BJ (cell line): ENCODE measurements around the gene STPG4. TPM values are rescaled to one million over a fixed set of nuclear protein-coding genes. Genes with fewer than 3 reads are reported as not detected.

Source experiments
- CTCF ChIA-PET: fragments of 350-600 bp; formaldehyde crosslinking; extraction: SDS; loops from one replicate; lab custom pipeline; 2021; ENCODE audit warnings: antibody characterized with exemption, inconsistent platforms; lab: Yijun Ruan, JAX
- POLR2A ChIA-PET: fragments of 300-600 bp; sonication (Branson Sonifier 250); formaldehyde crosslinking; extraction: SDS; loops from one replicate; lab custom pipeline; 2021; ENCODE audit warnings: antibody characterized with exemption; lab: Charles Lee
- DNase-seq: peaks from one replicate; pipeline ENCODE4 v3.0.0-alpha.2; 2011; ENCODE audit warnings: low read depth
- H3K27me3 ChIP-seq: 2 replicates; pipeline ENCODE4 v1.6.0; 2011; ENCODE audit warnings: low read length; ENCODE audit not compliant: control insufficient read depth, insufficient read depth
- H3K36me3 ChIP-seq: 2 replicates; pipeline ENCODE4 v1.5.1; 2011; ENCODE audit warnings: low read length; ENCODE audit not compliant: control insufficient read depth, insufficient read depth
- H3K4me3 ChIP-seq: 2 replicates; pipeline ENCODE4 v1.5.1; 2011; ENCODE audit warnings: low read depth, mild to moderate bottlenecking, control low read depth, low read length
- polyA plus RNA-seq: library from polyadenylated mRNA; depleted of rRNA; stranded (reverse); fragments of >200 nt; gene quantifications from 2 replicates; pipeline ENCODE4 v1.2.3, GENCODE V29; 2011
- TF ChIP-seq, protein P1 (sequence below): IDR thresholded peaks from 2 replicates; pipeline ENCODE4 v1.5.1; 2011; ENCODE audit warnings: low read depth, mild to moderate bottlenecking, control low read depth, inconsistent platforms, low read length, moderate library complexity; ENCODE audit not compliant: insufficient read depth

Gene STPG4
- polyA plus RNA-seq, 1 experiment, result 0.06 TPM

DNA sequence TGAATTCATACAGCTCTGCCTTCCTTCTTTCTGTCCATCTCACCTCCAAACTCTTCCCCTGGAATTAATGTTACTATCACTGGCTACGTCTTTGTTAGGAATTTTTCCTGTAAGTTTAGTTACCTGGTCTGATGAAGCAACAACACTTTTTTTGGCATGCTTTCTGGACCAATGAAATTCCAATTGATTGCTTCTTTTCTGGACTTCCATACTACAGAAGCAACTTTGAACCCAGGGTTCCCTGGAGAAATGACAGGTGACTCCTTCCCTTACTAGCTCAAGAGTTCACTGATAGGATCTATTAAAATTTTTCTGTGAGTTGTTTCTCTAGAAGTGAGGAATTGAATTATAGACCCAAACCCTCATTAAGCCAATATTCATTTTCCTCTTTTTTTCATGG lies 41.4 kb upstream of the STPG4 start:
- Histone ChIP-seq H3K4me3 (no peak overlapping the region), H3K36me3 (no peaks in the 10 kb centered on the region), H3K27me3 (no peaks in the 10 kb centered on the region)
- TF ChIP-seq, protein P1, sequence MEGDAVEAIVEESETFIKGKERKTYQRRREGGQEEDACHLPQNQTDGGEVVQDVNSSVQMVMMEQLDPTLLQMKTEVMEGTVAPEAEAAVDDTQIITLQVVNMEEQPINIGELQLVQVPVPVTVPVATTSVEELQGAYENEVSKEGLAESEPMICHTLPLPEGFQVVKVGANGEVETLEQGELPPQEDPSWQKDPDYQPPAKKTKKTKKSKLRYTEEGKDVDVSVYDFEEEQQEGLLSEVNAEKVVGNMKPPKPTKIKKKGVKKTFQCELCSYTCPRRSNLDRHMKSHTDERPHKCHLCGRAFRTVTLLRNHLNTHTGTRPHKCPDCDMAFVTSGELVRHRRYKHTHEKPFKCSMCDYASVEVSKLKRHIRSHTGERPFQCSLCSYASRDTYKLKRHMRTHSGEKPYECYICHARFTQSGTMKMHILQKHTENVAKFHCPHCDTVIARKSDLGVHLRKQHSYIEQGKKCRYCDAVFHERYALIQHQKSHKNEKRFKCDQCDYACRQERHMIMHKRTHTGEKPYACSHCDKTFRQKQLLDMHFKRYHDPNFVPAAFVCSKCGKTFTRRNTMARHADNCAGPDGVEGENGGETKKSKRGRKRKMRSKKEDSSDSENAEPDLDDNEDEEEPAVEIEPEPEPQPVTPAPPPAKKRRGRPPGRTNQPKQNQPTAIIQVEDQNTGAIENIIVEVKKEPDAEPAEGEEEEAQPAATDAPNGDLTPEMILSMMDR, result no peak
- DNase-seq, result no peak
- POLR2A ChIA-PET, result no interaction called here
- CTCF ChIA-PET, result interaction anchor here (1.0 to 2.0 kb wide), 3 partner anchors 75 to 122 kb away, joined by 4 to 7 read pairs (median 5); no protein-coding TSS in a partner anchor

DNA sequence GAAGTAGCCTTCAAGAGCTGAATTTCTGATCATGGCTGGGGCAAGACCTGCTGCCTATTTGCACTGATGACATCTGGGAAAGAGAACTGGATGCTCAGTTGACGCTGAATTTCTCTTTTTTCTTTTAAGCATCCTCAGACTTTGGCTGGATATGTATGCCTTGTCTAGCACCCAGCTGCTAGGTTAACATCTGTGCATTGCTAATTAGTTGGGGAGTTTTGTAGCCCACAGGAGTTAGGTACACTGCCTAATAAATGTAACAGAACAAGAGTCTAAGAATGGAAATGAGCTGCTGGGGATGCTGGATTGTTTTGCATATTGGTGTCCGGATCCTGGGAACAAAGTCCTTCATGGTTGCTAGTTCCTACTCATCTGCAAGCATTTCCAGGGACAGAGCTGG lies 40.9 kb upstream of the STPG4 start:
- CTCF ChIA-PET, result interaction anchor here (0.6 to 2.0 kb wide), 3 partner anchors 27 to 122 kb away, joined by 4 to 7 read pairs (median 7); no protein-coding TSS in a partner anchor
- H3K4me3 ChIP-seq, result no peak overlapping the region
- TF ChIP-seq, protein P1, result no peak
- H3K27me3 ChIP-seq, result no peaks in the 10 kb centered on the region
- H3K36me3 ChIP-seq, result no peaks in the 10 kb centered on the region
- POLR2A ChIA-PET, result no interaction called here
- no peak for DNase-seq

DNA sequence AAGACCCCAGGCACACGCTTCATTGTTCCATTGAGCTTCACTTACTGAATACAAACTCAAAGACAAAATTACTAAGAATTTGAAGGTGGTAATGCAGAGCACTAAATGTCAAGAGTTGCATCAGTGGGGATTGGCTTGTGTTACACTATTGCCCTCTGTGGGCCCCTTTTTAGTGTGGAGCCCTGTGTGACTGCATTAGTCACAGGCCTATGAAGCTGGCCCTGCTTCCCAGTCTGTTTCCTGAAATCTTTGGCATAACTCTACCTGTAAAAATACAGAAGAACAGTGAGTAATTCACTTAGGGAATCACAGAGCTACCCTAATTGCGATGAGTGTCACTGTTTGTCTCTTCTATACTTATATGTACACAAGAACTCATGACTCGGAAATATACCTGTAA lies 40.0 kb upstream of the STPG4 start:
- DNase-seq, result no peak
- H3K36me3 ChIP-seq, result no peaks in the 10 kb centered on the region
- no peaks in the 10 kb centered on the region for H3K27me3 ChIP-seq
- TF ChIP-seq, protein P1, result no peak
- H3K4me3 ChIP-seq, result no peak overlapping the region
- POLR2A ChIA-PET, result interaction anchor here (0.7 kb wide), 1 partner anchor 61 kb away, joined by 3 read pairs; no protein-coding TSS in a partner anchor
- CTCF ChIA-PET, result interaction anchor here (0.6 to 2.0 kb wide), 3 partner anchors 28 to 123 kb away, joined by 4 to 7 read pairs (median 7); no protein-coding TSS in a partner anchor

DNA sequence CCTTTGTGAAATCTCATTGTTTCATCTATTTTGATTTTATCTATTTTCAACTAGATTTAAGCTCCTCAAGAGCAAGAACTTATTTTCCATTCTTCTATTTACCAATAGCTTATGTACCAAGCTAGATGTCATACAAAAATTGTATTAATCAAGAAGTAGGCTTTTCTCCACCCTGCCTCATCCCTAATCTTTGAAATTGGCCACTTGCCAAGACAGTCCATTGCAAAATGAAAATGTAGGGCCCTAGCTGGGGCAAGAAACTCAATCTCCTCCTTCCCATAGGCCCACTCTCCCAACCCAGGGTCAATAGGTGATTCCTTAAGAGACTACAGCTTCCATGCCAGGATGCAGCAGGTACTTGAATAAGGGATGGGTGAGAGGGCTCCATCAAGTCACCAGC lies 39.3 kb upstream of the STPG4 start:
- Histone ChIP-seq H3K4me3 (no peak overlapping the region), H3K27me3 (no peaks in the 10 kb centered on the region), H3K36me3 (no peaks in the 10 kb centered on the region)
- ChIA-PET CTCF (interaction anchor here (1.2 to 2.0 kb wide), 2 partner anchors 83 to 276 kb away, joined by 3 to 7 read pairs; no protein-coding TSS in a partner anchor), POLR2A (no interaction called here)
- DNase-seq, result no peak
- TF ChIP-seq, protein P1, result no peak

DNA sequence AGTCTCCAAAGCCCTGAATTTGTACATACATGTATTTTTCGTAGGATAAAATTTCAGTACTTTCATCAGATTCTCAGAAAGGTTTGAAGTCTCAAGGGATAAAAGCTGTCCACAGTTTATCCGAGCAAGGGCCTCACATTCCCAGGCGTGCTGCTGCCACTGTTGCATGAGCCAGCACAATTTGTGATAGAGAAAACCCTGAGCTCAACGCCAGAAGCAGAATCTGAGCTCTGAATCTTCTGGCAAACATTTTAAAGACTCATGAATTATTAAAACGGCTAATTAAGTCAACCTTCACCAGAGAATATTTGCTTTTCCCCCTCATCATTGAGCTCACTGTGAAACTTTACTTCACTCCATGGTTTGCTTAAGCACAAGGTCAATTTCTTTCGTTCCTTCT lies 38.5 kb upstream of the STPG4 start:
- TF ChIP-seq, protein P1, result no peak
- DNase-seq, result no peak
- CTCF ChIA-PET, result interaction anchor here (1.2 kb wide), 1 partner anchor 275 kb away, joined by 3 read pairs; no protein-coding TSS in a partner anchor
- no peaks in the 10 kb centered on the region for H3K27me3 ChIP-seq
- H3K4me3 ChIP-seq, result no peak overlapping the region
- no peaks in the 10 kb centered on the region for H3K36me3 ChIP-seq
- POLR2A ChIA-PET, result no interaction called here
